ES-I3 (cell line): ENCODE measurements around the gene ADGRF4.
"Not testable (repeated sequence)": the region's sequence is repeated elsewhere in the genome, so short reads cannot be mapped to it uniquely, and the experiment has no call there.

Experiments used
- H3K36me3 ChIP-seq: 2 replicates; pipeline ENCODE4 v1.6.1; 2013; ENCODE audit warnings: mild to moderate bottlenecking, low read length, control low read depth, moderate library complexity; ENCODE audit not compliant: insufficient read depth
- H3K4me1 ChIP-seq: 2 replicates; pipeline ENCODE4 v1.6.1; 2013; ENCODE audit warnings: mild to moderate bottlenecking, control low read depth, low read length; ENCODE audit not compliant: insufficient read depth
- H3K9ac ChIP-seq: 2 replicates; pipeline ENCODE4 v1.6.1; 2013; ENCODE audit warnings: low read depth, mild to moderate bottlenecking, low read length, moderate library complexity
- H3K9me3 ChIP-seq: 2 replicates; pipeline ENCODE4 v1.6.1; 2013; ENCODE audit warnings: mild to moderate bottlenecking, low read length, moderate library complexity; ENCODE audit not compliant: control insufficient read depth, insufficient read depth

Gene ADGRF4

DNA sequence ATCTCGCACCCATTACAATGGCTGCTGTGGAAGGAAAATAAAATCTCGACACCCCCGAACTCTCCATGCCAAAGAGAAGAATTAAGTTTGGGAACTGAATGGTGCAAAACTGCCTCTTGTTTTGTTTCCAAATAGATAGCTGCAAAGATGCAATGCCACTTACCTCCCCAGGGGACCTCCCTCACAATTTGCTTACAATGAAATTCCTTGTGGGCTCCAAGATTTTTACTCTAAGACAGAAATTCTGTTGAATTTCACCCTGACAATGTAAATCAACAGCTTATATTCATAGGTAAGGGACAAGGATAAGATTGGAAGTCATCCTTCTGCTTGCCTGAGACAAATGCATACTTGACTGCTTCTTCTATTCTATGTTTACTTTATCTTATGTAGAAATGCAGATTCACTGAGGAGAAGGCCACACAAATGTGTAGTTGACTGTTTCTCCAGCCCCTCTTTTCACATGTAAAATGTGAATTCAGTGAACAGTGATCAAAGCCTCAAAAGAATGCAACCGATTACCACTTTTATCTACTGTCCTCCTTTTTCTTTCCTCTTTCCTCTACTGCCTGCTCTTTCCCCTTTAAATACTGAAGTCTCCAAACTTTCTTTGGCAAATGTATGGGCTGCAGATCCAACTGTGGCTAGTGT, 36.6 kb downstream of the ADGRF4 start:
- H3K4me1 ChIP-seq = peaks cover 39% of the 10 kb centered on the region
- no peak overlapping the region for H3K9ac ChIP-seq
- H3K9me3 ChIP-seq = no peaks in the 10 kb centered on the region
- H3K36me3 ChIP-seq = no peaks in the 10 kb centered on the region

DNA sequence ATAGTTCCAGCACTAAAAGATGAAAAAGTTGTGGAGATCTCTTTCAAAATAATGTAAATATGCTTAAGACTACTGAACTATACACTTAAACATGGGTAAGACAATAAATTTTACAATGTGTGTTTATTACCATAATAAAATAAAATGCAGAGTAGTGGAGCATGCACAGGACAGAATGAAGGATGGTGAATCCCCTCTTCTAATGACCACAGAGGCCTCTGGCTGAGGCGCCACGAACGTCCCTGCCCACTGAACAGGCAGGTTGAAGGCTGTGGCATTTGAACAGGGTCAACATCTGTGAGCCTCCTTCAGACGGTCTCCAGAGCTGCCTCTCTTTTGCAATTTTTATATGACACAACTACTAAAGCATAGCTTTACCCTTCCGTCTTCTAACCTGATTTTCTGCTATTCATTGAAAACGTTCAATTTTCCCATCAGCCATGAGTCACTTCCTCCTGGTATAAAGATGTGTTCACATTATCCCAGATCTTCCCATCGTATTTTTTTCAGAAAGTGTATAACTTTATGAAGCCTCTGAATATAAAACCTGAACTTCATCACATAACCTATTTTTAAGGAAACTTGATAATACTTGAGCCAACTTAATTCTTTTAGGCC, 37.8 kb downstream of the ADGRF4 start:
- Histone ChIP-seq H3K4me1 (peaks cover 47% of the 10 kb centered on the region), H3K9ac (no peak overlapping the region), H3K9me3 (no peaks in the 10 kb centered on the region), H3K36me3 (no peaks in the 10 kb centered on the region)

DNA sequence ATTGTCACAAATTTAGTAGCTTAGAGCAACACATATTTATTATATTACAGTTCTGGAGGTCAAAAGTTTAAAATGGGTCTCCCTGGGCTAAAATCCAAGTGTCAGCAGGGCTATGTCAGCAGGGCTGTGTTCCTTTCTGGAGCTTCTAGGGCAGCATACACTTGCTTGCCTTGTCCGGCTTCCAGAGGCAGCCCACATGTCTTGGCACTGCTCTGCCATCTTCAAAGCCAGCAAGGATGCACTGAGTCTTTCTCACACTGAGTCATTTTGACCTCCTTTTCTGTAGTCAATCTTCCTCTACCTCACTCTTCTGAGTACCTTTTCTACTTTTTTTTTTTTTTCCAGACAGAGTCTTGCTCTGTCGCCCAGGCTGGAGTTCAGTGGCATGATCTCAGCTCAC, 39.0 kb downstream of the ADGRF4 start:
- H3K9ac ChIP-seq = no peak overlapping the region
- no peaks in the 10 kb centered on the region for H3K36me3 ChIP-seq
- no peaks in the 10 kb centered on the region for H3K9me3 ChIP-seq
- H3K4me1 ChIP-seq = peaks cover 47% of the 10 kb centered on the region

DNA sequence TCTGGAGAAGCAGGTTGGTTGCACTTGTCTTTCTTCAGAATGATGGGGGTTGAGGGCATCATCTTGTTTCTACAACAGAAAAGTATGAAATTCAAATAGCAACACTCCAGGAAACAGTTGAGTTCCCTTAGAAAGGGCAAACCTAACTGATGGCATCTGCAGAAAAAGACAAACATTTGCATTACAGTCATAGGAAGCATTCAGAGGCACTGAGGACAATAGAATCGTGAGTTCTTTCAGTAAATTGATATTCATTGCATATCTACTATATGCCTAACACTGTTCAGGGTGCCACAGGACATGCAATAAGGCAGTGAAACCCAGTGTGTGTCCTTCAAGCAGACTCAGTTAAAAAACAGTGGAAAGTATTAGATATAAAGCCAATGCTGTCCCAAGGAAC, 42.3 kb downstream of the ADGRF4 start:
- Histone ChIP-seq H3K9me3 (no peaks in the 10 kb centered on the region), H3K36me3 (no peaks in the 10 kb centered on the region), H3K4me1 (peaks cover 25% of the 10 kb centered on the region), H3K9ac (no peak overlapping the region)

DNA sequence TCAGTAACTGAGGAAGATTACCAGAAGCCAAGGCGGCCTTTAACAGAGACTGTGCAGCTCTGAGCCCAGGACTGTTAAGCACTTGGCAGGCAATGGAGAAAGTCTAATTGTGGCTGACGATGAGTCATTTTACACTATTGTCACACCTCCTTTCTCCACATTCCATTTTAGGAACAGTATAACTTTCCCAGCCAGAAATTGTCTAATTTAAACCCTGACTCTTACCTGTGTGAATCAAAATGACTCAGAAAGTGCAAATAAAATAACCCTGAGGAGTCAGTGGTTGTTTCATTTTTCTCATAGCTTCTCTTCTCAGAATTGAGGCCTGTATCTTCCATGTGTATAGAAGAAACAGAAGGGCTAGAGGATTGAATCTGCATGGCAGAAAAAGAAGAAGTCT, 43.4 kb downstream of the ADGRF4 start:
- Histone ChIP-seq H3K36me3 (no peaks in the 10 kb centered on the region), H3K4me1 (peaks cover 14% of the 10 kb centered on the region; the same call in 1 of the 2 replicates), H3K9me3 (no peaks in the 10 kb centered on the region), H3K9ac (no peak overlapping the region)

DNA sequence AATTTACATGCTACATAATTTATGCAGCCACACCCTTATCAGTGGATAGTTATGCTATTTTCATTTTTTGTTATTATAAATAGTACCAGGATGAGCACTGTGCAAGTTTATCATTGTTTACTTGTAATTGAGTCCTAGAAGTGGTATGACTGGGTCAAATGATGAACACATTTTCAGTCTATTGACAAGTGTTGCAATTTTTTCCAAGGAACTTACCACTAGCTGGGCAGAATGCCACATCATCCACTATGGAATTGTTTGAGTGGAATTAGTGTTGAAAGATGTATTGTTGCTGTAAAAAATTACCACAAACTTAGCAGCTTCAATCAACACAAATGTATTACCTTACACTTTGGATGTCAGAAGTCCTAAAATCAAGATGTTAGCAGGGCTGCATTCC, 45.4 kb downstream of the ADGRF4 start:
- no peaks in the 10 kb centered on the region for H3K9me3 ChIP-seq
- H3K9ac ChIP-seq = no peak overlapping the region
- peaks cover 8% of the 10 kb centered on the region; the same call in 1 of the 2 replicates for H3K4me1 ChIP-seq
- no peaks in the 10 kb centered on the region for H3K36me3 ChIP-seq

DNA sequence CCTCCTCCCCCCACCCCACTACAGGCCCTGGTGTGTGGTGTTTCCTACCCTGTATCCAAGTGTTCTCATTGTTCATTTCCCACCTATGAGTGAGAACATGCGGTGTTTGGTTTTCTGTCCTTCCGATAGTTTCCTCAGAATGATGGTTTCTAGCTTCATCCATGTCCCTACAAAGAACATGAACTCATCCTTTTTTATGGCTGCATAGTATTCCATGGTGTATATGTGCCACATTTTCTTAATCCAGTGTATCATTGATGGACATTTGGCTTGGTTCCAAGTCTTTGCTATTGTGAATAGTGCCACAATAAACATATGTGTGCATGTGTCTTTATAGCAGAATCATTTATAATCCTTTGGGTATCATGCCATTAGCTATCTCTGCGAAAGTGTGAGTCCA, 46.9 kb downstream of the ADGRF4 start:
- H3K9me3 ChIP-seq, H3K4me1 ChIP-seq, H3K36me3 ChIP-seq, H3K9ac ChIP-seq: not testable (repeated sequence)

DNA sequence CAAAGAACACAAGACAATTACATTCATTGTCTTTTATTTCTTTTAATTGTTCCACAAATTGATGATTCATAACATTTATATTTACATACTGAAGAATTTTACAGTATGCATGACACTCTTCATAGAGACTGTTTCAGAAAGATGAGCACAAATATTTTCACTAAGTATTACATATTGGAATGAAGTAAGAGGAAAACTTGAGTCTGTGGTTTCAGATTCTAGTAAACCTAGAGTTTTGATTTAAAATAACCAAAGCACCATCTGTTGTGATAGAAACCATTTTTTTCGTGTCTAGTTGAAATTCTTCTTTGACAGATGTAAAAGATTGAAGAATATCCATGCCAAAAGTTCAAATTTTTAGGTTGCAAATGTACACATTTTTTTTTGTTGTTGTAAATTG, 51.4 kb downstream of the ADGRF4 start:
- Histone ChIP-seq H3K4me1 (no peaks in the 10 kb centered on the region), H3K9ac (no peak overlapping the region), H3K36me3 (no peaks in the 10 kb centered on the region), H3K9me3 (0 out of 2 replicates have a peak, but pooled peaks cover 2% of the 10 kb centered on the region)

DNA sequence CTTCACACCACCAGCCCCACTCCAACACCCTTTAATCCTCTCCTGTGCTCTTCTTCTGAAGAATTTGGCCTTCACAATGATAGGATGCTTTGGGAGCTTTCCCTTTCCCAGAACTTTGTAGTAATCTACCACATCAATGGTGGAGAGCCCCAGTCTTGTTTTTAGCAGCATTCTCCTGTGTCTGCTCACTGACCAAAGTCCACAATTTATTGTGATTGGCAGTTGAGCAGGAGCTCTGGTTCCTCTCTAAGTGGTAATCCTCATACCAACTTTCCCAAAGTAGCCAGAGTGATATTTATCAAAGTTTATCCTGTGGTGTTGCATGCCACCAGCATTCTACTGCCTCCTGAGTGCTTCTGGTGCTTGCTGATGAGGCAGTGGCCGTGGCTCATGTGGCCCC, 54.4 kb downstream of the ADGRF4 start:
- Histone ChIP-seq H3K36me3 (no peaks in the 10 kb centered on the region), H3K4me1 (no peaks in the 10 kb centered on the region), H3K9me3 (0 out of 2 replicates have a peak, but pooled peaks cover 2% of the 10 kb centered on the region), H3K9ac (no peak overlapping the region)

DNA sequence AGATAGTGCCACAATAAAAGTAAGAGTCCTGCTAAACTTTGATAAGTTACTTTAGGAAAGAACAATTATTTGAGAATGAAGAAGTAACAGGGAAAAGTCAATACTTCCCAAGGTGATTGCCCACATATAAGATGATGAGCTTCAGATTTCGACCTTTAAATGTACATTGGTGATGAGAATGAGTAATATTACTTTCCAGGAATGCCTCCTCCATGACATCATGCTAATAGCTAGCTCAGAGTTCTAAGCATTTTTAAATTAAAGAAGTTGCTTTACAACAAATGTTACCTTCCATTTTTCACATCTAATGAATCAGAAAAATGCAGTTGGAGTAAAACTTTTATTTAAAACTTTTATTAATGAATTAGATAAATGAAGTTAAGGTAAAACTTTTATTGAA, 61.0 kb downstream of the ADGRF4 start:
- 0 out of 2 replicates have a peak, but pooled peaks cover 2% of the 10 kb centered on the region for H3K9me3 ChIP-seq
- no peaks in the 10 kb centered on the region for H3K4me1 ChIP-seq
- no peak overlapping the region for H3K9ac ChIP-seq
- no peaks in the 10 kb centered on the region for H3K36me3 ChIP-seq

DNA sequence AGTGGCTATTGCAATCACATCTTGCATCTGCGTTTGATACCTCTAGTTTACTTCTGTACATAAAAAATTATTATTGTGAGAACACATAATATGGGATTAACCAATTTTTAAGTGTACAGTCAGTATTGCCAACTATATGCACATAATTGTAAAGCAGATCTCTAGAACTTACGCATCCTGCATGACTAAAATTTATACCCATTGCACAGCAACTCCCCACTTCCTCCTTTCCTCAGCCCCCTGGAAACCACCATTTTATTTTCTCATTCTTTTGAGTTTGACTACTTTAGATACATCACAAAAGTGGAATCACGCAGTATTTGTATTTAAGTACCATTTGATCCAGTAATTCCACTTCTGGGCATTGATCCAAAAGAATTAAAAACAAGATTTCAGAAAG, 64.1 kb downstream of the ADGRF4 start:
- Histone ChIP-seq H3K9ac (no peak overlapping the region), H3K4me1 (no peaks in the 10 kb centered on the region), H3K36me3 (no peaks in the 10 kb centered on the region), H3K9me3 (0 out of 2 replicates have a peak, but pooled peaks cover 3% of the 10 kb centered on the region)

DNA sequence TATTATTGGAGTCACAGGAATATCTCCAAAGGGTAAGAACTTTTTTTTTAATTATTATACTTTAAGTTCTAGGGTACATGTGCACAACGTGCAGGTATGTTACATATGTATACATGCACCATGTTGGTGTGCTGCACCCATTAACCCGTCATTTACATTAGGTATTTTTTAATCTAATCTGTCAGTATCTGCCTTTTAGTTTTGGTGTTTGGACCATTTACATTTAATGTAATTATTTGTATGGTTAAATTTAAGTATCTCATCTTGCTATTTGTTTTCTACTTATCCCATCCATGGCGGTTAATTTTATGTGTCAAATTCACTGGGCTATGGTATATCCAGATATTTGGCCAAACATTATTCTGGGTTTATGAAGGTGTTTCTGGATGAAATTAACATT, 68.1 kb downstream of the ADGRF4 start:
- H3K9ac ChIP-seq = no peak overlapping the region
- H3K36me3 ChIP-seq = no peaks in the 10 kb centered on the region
- H3K9me3 ChIP-seq = 0 out of 2 replicates have a peak, but pooled peaks cover 3% of the 10 kb centered on the region
- no peaks in the 10 kb centered on the region for H3K4me1 ChIP-seq

DNA sequence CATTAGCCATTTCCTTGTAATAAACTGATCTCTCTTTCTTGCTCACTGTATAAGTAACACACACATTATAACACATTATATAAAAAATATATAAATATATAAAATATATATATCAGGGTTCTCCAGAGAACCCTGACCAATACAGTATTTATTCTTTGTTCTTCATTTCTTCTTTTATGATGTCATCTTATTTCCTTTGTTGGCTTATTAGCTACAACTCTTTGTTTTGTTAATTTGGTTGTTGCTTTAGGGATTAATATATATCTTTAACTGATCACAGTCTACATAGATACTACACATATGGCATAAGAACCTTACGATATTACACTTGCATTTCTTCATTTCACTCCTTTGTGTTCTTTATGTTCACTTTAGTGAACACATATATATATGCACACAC, 68.7 kb downstream of the ADGRF4 start:
- H3K9ac ChIP-seq = no peak overlapping the region
- H3K4me1 ChIP-seq = no peaks in the 10 kb centered on the region
- 0 out of 2 replicates have a peak, but pooled peaks cover 3% of the 10 kb centered on the region for H3K9me3 ChIP-seq
- no peaks in the 10 kb centered on the region for H3K36me3 ChIP-seq

DNA sequence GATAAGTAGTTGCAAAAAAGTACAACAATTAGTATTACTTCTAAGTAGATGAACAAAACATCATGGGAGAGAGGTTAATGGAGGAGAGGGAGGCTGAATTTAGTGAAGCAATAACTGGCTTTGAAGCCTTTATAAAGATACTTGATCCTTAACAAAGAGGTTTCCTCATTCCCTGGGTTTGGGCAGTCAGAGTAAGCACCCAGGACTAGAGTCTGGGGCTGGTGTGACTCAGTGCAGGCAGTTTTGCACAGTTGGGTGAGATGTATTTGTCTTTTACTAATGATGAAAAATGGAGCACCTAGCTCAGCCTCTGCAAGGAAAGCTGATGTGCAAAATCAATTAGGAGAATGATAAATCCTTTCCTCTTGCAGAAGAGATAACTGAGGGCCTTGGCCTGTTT, 71.6 kb downstream of the ADGRF4 start:
- Histone ChIP-seq H3K36me3 (no peaks in the 10 kb centered on the region), H3K9me3 (0 out of 2 replicates have a peak, but pooled peaks cover 3% of the 10 kb centered on the region), H3K9ac (no peak overlapping the region), H3K4me1 (no peaks in the 10 kb centered on the region)
